Ascending aorta (tissue), 2 donors: ENCODE results near the gene UNC13A. TPM values are rescaled to one million over a fixed set of nuclear protein-coding genes. Genes with fewer than 3 reads are reported as not detected.

Experiments used
- DNase-seq, 2 donors: peaks; one replicate each; pipeline ENCODE4 v3.0.0-alpha.2; 2019; ENCODE audit warnings: low spot score in 2 of 2
- H3K27ac ChIP-seq, 2 donors: fragments of 200-600 bp; sonication (generic); one replicate each; pipeline ENCODE4 v1.5.1; 2016 to 2017; ENCODE audit warnings: mild to moderate bottlenecking in 1 of 2
- H3K27me3 ChIP-seq: fragments of 200-600 bp; sonication (generic); one replicate; pipeline ENCODE4 v1.5.1; 2017
- H3K36me3 ChIP-seq, 2 donors: fragments of 200-600 bp; sonication (generic); one replicate each; pipeline ENCODE4 v1.5.1; 2016
- H3K4me1 ChIP-seq, 2 donors: fragments of 200-600 bp; sonication (generic); one replicate each; pipeline ENCODE4 v1.5.1; 2016 to 2017; ENCODE audit warnings: mild to moderate bottlenecking in 1 of 2
- H3K4me3 ChIP-seq, 2 donors: fragments of 200-600 bp; sonication (generic); one replicate each; pipeline ENCODE4 v1.5.1; 2016 to 2017; ENCODE audit warnings: mild to moderate bottlenecking in 1 of 2
- H3K9me3 ChIP-seq, 2 donors: fragments of 200-600 bp; sonication (generic); one replicate each; pipeline ENCODE4 v1.5.1; 2016
- CTCF ChIP-seq, 3 experiments: fragments of 200-600 bp in 2 of 3; fragments of 450-650 bp in 1 of 3; sonication (generic) in 2 of 3; IDR thresholded peaks; one replicate each; pipeline ENCODE4 v1.5.1; 2016 to 2019; ENCODE audit warnings: antibody characterized with exemption in 3 of 3, mild to moderate bottlenecking in 1 of 3, moderate library complexity in 1 of 3
- intact Hi-C: fragments of 100-400 bp; cut with DNase I; formaldehyde crosslinking; loops from one replicate; pipeline ENCODE4 v1.15.1; 2023
- total RNA-seq: library from RNA; depleted of rRNA; stranded (reverse); fragments of >200 nt; gene quantifications from one replicate; pipeline ENCODE4 v1.1.0, GENCODE V29; 2016

The UNC13A gene
- total RNA-seq, 1 donor from 2014 or later, result 2.2 TPM

- Histone ChIP-seq H3K4me1 (peaks cover 0 to 3% of the 10 kb centered on the region in 2 donors), H3K27ac (no peak overlapping the region), H3K4me3 (no peak overlapping the region), H3K27me3 (no peaks in the 10 kb centered on the region), H3K36me3 (no peaks in the 10 kb centered on the region), H3K9me3 (peaks cover 0 to 5% of the 10 kb centered on the region in 2 donors)
- TF ChIP-seq CTCF (IDR thresholded peaks at IDR 0.05), result no peak
- intact Hi-C loops, result no loop called here
- no peak for DNase-seq
Measured at GRCh38 chr19:17620696-17621095, 67.5 kb downstream of the UNC13A start.

- intact Hi-C loops, result no loop called here
- H3K4me3 ChIP-seq, result no peak overlapping the region
- H3K4me1 ChIP-seq, result peaks cover 0 to 3% of the 10 kb centered on the region in 2 donors
- no peaks in the 10 kb centered on the region for H3K36me3 ChIP-seq
- H3K27ac ChIP-seq, result no peak overlapping the region
- peaks cover 0 to 5% of the 10 kb centered on the region in 2 donors for H3K9me3 ChIP-seq
- DNase-seq, result no peak
- no peaks in the 10 kb centered on the region for H3K27me3 ChIP-seq
- no peak for TF ChIP-seq CTCF (IDR thresholded peaks at IDR 0.05)
Measured at GRCh38 chr19:17618936-17619335, 69.2 kb downstream of the UNC13A start.

- H3K4me1 ChIP-seq, result peaks cover 0 to 3% of the 10 kb centered on the region in 2 donors
- TF ChIP-seq CTCF (IDR thresholded peaks at IDR 0.05), result no peak
- H3K27ac ChIP-seq, result no peak overlapping the region
- no peaks in the 10 kb centered on the region for H3K36me3 ChIP-seq
- no peak overlapping the region for H3K4me3 ChIP-seq
- H3K27me3 ChIP-seq, result no peaks in the 10 kb centered on the region
- intact Hi-C loops, result no loop called here
- DNase-seq, result no peak
- H3K9me3 ChIP-seq, result peaks cover 0 to 5% of the 10 kb centered on the region in 2 donors
Measured at GRCh38 chr19:17618281-17618903, 69.8 kb downstream of the UNC13A start.

GRCh38 chr19:17617807-17618192 lies 70.4 kb downstream of the UNC13A start:
- H3K27me3 ChIP-seq, result no peaks in the 10 kb centered on the region
- H3K36me3 ChIP-seq, result no peaks in the 10 kb centered on the region
- no peak for TF ChIP-seq CTCF (IDR thresholded peaks at IDR 0.05)
- peaks cover 0 to 3% of the 10 kb centered on the region in 2 donors for H3K4me1 ChIP-seq
- H3K9me3 ChIP-seq, result peaks cover 0 to 5% of the 10 kb centered on the region in 2 donors
- H3K27ac ChIP-seq, result no peak overlapping the region
- intact Hi-C loops, result no loop called here
- no peak for DNase-seq
- H3K4me3 ChIP-seq, result no peak overlapping the region

- no peaks in the 10 kb centered on the region for H3K36me3 ChIP-seq
- TF ChIP-seq CTCF (IDR thresholded peaks at IDR 0.05), result no peak
- H3K4me1 ChIP-seq, result peaks cover 0 to 3% of the 10 kb centered on the region in 2 donors
- DNase-seq, result no peak
- H3K27ac ChIP-seq, result no peak overlapping the region
- peaks cover 0 to 4% of the 10 kb centered on the region in 2 donors for H3K9me3 ChIP-seq
- H3K4me3 ChIP-seq, result peak overlapping the region in 1 of 2 donors; percentile 54
- no peaks in the 10 kb centered on the region for H3K27me3 ChIP-seq
- intact Hi-C loops, result no loop called here
Measured at GRCh38 chr19:17616961-17617806, 71.0 kb downstream of the UNC13A start.
